ENCODE results near the gene CHAF1B.

GRCh38 chr21:36460866-36461265, 75.7 kb downstream of the CHAF1B start:
- TF ChIP-seq FOXJ3 (CRISPR knock-in tag; IDR thresholded peaks at IDR 0.05) = no peak
- TF ChIP-seq ELK1 (CRISPR knock-in tag; IDR thresholded peaks at IDR 0.05) = no peak
- no peak for TF ChIP-seq PCBP1 (IDR thresholded peaks at IDR 0.05; ENCODE audit: low read depth, low read length, poor library complexity, severe bottlenecking)
- no peak for TF ChIP-seq MTA3 (IDR thresholded peaks at IDR 0.05; ENCODE audit: borderline replicate concordance)
- TF ChIP-seq ZNF280B (CRISPR knock-in tag; IDR thresholded peaks at IDR 0.05) = no peak
- TF ChIP-seq POLR2A (conservative IDR thresholded peaks at IDR 0.05) = no peak
- TF ChIP-seq POLR2AphosphoS5 (IDR thresholded peaks at IDR 0.05; ENCODE audit: control insufficient read depth, insufficient read depth, low read depth, low read length) = no peak
- no peak for TF ChIP-seq ESRRB (CRISPR knock-in tag; IDR thresholded peaks at IDR 0.05; ENCODE audit: borderline replicate concordance)
- no peak for TF ChIP-seq REST (IDR thresholded peaks at IDR 0.05; ENCODE audit: borderline replicate concordance)
- TF ChIP-seq REST (CRISPR knock-in tag; IDR thresholded peaks at IDR 0.05; ENCODE audit: low read depth) = no peak
